Measurements from ENCODE around the gene MT1B. TPM values are rescaled to one million over a fixed set of nuclear protein-coding genes. Genes with fewer than 3 reads are reported as not detected.
A peak's percentile ranks its signal among the peaks of the same experiment; 100 is the strongest.

Gene MT1B
- total RNA-seq, 1 experiment from 2014 or later: not detected

GRCh38 chr16:56662357-56663354 is 11.0 kb downstream of the MT1B start:
- TF ChIP-seq, protein P1, sequence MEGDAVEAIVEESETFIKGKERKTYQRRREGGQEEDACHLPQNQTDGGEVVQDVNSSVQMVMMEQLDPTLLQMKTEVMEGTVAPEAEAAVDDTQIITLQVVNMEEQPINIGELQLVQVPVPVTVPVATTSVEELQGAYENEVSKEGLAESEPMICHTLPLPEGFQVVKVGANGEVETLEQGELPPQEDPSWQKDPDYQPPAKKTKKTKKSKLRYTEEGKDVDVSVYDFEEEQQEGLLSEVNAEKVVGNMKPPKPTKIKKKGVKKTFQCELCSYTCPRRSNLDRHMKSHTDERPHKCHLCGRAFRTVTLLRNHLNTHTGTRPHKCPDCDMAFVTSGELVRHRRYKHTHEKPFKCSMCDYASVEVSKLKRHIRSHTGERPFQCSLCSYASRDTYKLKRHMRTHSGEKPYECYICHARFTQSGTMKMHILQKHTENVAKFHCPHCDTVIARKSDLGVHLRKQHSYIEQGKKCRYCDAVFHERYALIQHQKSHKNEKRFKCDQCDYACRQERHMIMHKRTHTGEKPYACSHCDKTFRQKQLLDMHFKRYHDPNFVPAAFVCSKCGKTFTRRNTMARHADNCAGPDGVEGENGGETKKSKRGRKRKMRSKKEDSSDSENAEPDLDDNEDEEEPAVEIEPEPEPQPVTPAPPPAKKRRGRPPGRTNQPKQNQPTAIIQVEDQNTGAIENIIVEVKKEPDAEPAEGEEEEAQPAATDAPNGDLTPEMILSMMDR (conservative IDR thresholded peaks at IDR 0.05): no peak
- Histone ChIP-seq H3K27me3 (ENCODE audit: insufficient read depth, low read length) (peaks cover 59% of the 10 kb centered on the region; the same call in 1 of the 2 replicates), H3K27ac (ENCODE audit: insufficient read length, low read depth, low read length) (no peak overlapping the region), H3K23me2 (ENCODE audit: insufficient read length, low read depth, low read length, poor library complexity, severe bottlenecking) (peaks cover 7% of the 10 kb centered on the region), H3K4me2 (ENCODE audit: insufficient read depth, insufficient read length, low read length) (peak overlapping the region; percentile 74), H3K9ac (ENCODE audit: extremely low read depth, insufficient read length, low read length) (no peak overlapping the region), H2BK12ac (ENCODE audit: insufficient read length, low read depth, low read length) (no peak overlapping the region), H2BK120ac (ENCODE audit: low read depth, low read length, poor library complexity, severe bottlenecking) (no peak overlapping the region), H3K9me3 (ENCODE audit: control insufficient read depth, low read depth, low read length) (no peaks in the 10 kb centered on the region), H3K23ac (ENCODE audit: insufficient read length, low read depth, low read length) (no peak overlapping the region), H2BK20ac (ENCODE audit: low read depth, low read length, poor library complexity, severe bottlenecking) (no peak overlapping the region), H4K8ac (replicated peaks; ENCODE audit: insufficient read length, low read depth, low read length) (no peak overlapping the region), H2AFZ (ENCODE audit: low read length) (no peak overlapping the region), H2BK5ac (ENCODE audit: insufficient read length, low read length) (no peak overlapping the region), H3K56ac (ENCODE audit: insufficient read length, low read depth, low read length) (no peak overlapping the region), H4K5ac (ENCODE audit: insufficient read length, low read depth, low read length) (no peak overlapping the region), H3T11ph (ENCODE audit: low read length) (no peak overlapping the region), H4K91ac (ENCODE audit: insufficient read length, low read depth, low read length) (no peak overlapping the region), H3K18ac (ENCODE audit: insufficient read length, low read depth, low read length) (no peak overlapping the region), H3K4ac (ENCODE audit: low read depth, low read length) (no peak overlapping the region), H3K79me2 (ENCODE audit: insufficient read depth, low read length) (no peaks in the 10 kb centered on the region), H3K14ac (ENCODE audit: insufficient read depth, low read length) (no peak overlapping the region), H2AK5ac (ENCODE audit: insufficient read length, low read length) (no peak overlapping the region), H3K79me1 (ENCODE audit: insufficient read depth, low read depth, low read length, poor library complexity, severe bottlenecking) (no peaks in the 10 kb centered on the region), H3K4me1 (ENCODE audit: insufficient read depth, low read length) (peaks cover 2% of the 10 kb centered on the region; the same call in 1 of the 2 replicates), H4K20me1 (ENCODE audit: control insufficient read depth, insufficient read depth, insufficient read length) (no peaks in the 10 kb centered on the region), H2BK15ac (ENCODE audit: low read depth, low read length) (no peak overlapping the region)
- DNase-seq: peak; percentile 39
- Mint-ChIP-seq H3K27me3 (ENCODE audit: low read depth) (peaks cover 97% of the 10 kb centered on the region), H3K27ac (no peak overlapping the region), H3K9me3 (no peaks in the 10 kb centered on the region), H3K4me1 (peaks cover 18 to 29% of the 10 kb centered on the region in 2 experiments), H3K4me3 (peak overlapping the region; percentile 58 to 75), H3K36me3 (ENCODE audit: insufficient read depth in 1 of 3, low read depth in 3 of 3) (no peaks in the 10 kb centered on the region)
- no CpG with 5 or more reads among the region's 48 CpGs for WGBS (ENCODE audit: extremely low coverage, insufficient read length, low lambda C conversion rate)

Data from H9 (cell line).